ENCODE measurements around the gene DPEP2NB. TPM values are rescaled to one million over a fixed set of nuclear protein-coding genes. Genes with fewer than 3 reads are reported as not detected.
A peak's percentile ranks its signal among the peaks of the same experiment; 100 is the strongest.

Gene DPEP2NB
- total RNA-seq, 6 donors from 2014 or later = not detected

DNA sequence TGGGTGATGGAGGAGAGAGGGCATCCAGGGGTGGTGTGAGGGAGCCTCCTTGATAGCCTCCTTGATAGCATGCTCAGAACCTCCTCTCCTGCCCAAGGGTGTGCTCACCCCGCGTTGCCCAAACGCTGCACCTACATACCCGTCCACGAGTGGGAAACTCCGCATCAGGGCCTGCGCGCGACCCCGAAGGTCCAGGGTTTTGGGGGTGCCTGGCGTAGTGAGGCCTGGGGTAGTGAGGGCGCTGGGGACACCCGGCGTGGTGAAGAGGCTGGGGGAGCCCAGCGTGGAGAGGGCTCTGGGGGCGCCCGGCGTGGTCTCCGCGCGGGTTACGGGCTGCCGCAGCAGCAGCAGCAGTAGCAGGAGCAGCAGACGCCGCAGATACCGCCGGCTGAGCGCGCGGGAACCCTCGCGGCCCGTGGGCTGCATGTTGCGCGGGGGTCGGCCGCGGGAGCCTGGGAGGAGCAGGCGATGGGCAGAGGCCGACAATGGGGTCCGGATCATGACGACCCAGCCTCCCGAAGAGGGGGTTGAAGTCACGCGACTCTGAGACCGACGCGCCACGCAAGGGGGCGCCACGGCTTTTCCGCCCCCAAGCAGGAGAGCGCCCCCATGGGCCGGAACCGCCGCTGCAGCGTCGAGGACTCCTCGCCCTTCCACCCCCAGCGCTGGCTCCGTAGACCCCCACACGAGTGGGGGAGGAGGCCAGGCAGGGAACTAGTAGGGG, 35.6 kb downstream of the DPEP2NB start, which contains the start of gene DPEP3:
Gene DPEP3 (minus strand): TSS at position 545 of the 724 bp plus-strand sequence. CDS start 119 bp downstream, at position 426.
- peak in 1 of 2 donors; percentile 21 for ATAC-seq (ENCODE audit: low FRiP score in 2 of 2)
- TF ChIP-seq EP300 (IDR thresholded peaks at IDR 0.05) (no peak), POLR2A (IDR thresholded peaks at IDR 0.05) (no peak), POLR2AphosphoS5 (IDR thresholded peaks at IDR 0.05) (no peak)
- TF ChIP-seq, protein P1, sequence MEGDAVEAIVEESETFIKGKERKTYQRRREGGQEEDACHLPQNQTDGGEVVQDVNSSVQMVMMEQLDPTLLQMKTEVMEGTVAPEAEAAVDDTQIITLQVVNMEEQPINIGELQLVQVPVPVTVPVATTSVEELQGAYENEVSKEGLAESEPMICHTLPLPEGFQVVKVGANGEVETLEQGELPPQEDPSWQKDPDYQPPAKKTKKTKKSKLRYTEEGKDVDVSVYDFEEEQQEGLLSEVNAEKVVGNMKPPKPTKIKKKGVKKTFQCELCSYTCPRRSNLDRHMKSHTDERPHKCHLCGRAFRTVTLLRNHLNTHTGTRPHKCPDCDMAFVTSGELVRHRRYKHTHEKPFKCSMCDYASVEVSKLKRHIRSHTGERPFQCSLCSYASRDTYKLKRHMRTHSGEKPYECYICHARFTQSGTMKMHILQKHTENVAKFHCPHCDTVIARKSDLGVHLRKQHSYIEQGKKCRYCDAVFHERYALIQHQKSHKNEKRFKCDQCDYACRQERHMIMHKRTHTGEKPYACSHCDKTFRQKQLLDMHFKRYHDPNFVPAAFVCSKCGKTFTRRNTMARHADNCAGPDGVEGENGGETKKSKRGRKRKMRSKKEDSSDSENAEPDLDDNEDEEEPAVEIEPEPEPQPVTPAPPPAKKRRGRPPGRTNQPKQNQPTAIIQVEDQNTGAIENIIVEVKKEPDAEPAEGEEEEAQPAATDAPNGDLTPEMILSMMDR (IDR thresholded peaks at IDR 0.05) = peak in 1 of 6 experiments; percentile 46
- no peak within 1 kb of the TSS for H3K27ac ChIP-seq
- H3K4me3 ChIP-seq = no peak within 1 kb of the TSS
- H3K4me1 ChIP-seq = peaks cover 16 to 21% (median 18%) of the 10 kb centered on the region in 4 donors
- H3K9me3 ChIP-seq = no peaks in the 10 kb centered on the region
- DNase-seq = peak in 1 of 2 donors; percentile 82
- 74 to 75% methylated on average over 37 to 61 of the region's 62 CpGs for WGBS, 2 donors
- H3K27me3 ChIP-seq = no peaks in the 10 kb centered on the region
- H3K36me3 ChIP-seq = no peaks in the 10 kb centered on the region

GRCh38 chr16:67977469-67978227, 38.1 kb downstream of the DPEP2NB start:
- H3K4me3 ChIP-seq = no peak overlapping the region
- H3K27ac ChIP-seq = no peak overlapping the region
- H3K9me3 ChIP-seq = no peaks in the 10 kb centered on the region
- H3K4me1 ChIP-seq = no peaks in the 10 kb centered on the region
- 83 to 88% methylated on average over 7 to 9 of the region's 9 CpGs for WGBS, 2 donors
- H3K27me3 ChIP-seq = no peaks in the 10 kb centered on the region
- no peaks in the 10 kb centered on the region for H3K36me3 ChIP-seq
- TF ChIP-seq POLR2AphosphoS5 (IDR thresholded peaks at IDR 0.05) (no peak), EP300 (IDR thresholded peaks at IDR 0.05) (no peak), POLR2A (IDR thresholded peaks at IDR 0.05) (no peak)
- TF ChIP-seq, protein P1 (IDR thresholded peaks at IDR 0.05) = no peak
- DNase-seq (no peak), ATAC-seq (ENCODE audit: low FRiP score in 2 of 2) (no peak)

GRCh38 chr16:67977005-67977404, 38.7 kb downstream of the DPEP2NB start:
- no peaks in the 10 kb centered on the region for H3K4me1 ChIP-seq
- no peak overlapping the region for H3K27ac ChIP-seq
- no peaks in the 10 kb centered on the region for H3K36me3 ChIP-seq
- DNase-seq = no peak
- TF ChIP-seq POLR2AphosphoS5 (IDR thresholded peaks at IDR 0.05) (no peak), EP300 (IDR thresholded peaks at IDR 0.05) (no peak), POLR2A (IDR thresholded peaks at IDR 0.05) (no peak)
- TF ChIP-seq, protein P1 (IDR thresholded peaks at IDR 0.05) = no peak
- no peaks in the 10 kb centered on the region for H3K9me3 ChIP-seq
- ATAC-seq (ENCODE audit: low FRiP score in 2 of 2) = no peak
- WGBS, 2 donors = 44 to 58% methylated on average over 3 to 5 of the region's 5 CpGs
- H3K27me3 ChIP-seq = no peaks in the 10 kb centered on the region
- no peak overlapping the region for H3K4me3 ChIP-seq

DNA sequence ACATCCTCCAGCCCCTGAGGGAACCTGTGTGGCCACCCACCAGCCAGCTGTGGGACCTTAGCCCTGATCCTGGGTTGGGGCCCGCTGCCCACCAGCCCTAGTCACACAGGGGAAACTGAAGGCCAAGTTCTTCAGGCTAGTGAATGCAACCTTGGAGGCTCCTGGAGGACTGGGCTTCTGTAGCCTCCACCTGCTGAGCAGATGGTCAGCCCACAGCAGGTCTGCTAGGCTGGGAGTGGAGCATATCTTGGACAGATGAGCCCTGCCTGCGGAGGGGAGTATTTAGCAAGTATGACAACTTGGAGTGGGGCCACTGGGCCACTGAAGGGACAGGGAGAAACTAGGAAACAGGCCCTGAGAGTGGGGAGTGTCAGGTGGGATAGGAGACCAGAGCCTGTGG, 39.5 kb downstream of the DPEP2NB start:
- 100% methylated on average over 1 to 2 of the region's 2 CpGs for WGBS, 2 donors
- ATAC-seq (ENCODE audit: low FRiP score in 2 of 2) (no peak), DNase-seq (no peak)

More for the DNA sequence above, 39.5 kb downstream of the DPEP2NB start:
- TF ChIP-seq EP300 (IDR thresholded peaks at IDR 0.05) (no peak), POLR2A (IDR thresholded peaks at IDR 0.05) (no peak), POLR2AphosphoS5 (IDR thresholded peaks at IDR 0.05) (no peak)
- TF ChIP-seq, protein P1 (IDR thresholded peaks at IDR 0.05) = no peak
- Histone ChIP-seq H3K27ac (no peak overlapping the region), H3K9me3 (no peaks in the 10 kb centered on the region), H3K36me3 (no peaks in the 10 kb centered on the region), H3K27me3 (no peaks in the 10 kb centered on the region), H3K4me1 (no peaks in the 10 kb centered on the region), H3K4me3 (no peak overlapping the region)

Data from upper lobe of left lung (tissue), 6 donors.